MG63 (cell line): Measurements from ENCODE around the gene ZNF185. TPM values are rescaled to one million over a fixed set of nuclear protein-coding genes. Genes with fewer than 3 reads are reported as not detected.
A peak's percentile ranks its signal among the peaks of the same experiment; 100 is the strongest.

ENCODE experiments used
- DNase-seq: peaks from one replicate; pipeline ENCODE4 v3.0.0-alpha.2; 2020
- H3K27me3 ChIP-seq: fragments of 250-450 bp; sonication (Bioruptor Pico); 2 replicates; pipeline ENCODE4 v1.5.1; 2020; ENCODE audit warnings: mild to moderate bottlenecking, moderate library complexity
- H3K36me3 ChIP-seq: fragments of 250-450 bp; sonication (Bioruptor Pico); 2 replicates; pipeline ENCODE4 v1.5.1; 2020; ENCODE audit warnings: mild to moderate bottlenecking, moderate library complexity
- H3K4me3 ChIP-seq: fragments of 250-450 bp; sonication (Bioruptor Pico); 2 replicates; pipeline ENCODE4 v1.5.1; 2020; ENCODE audit warnings: mild to moderate bottlenecking, moderate library complexity
- H3K9me3 ChIP-seq: fragments of 250-450 bp; sonication (Bioruptor Pico); 2 replicates; pipeline ENCODE4 v1.5.1; 2020; ENCODE audit warnings: mild to moderate bottlenecking, moderate library complexity
- total RNA-seq: library from RNA; depleted of rRNA; stranded (reverse); fragments of >200 nt; shearing (Covaris generic); gene quantifications from 2 replicates; pipeline ENCODE4 v1.2.3, GENCODE V29; 2014; ENCODE audit warnings: low replicate concordance; rRNA removed

ZNF185 gene
- total RNA-seq, 1 experiment from 2014 or later, result 0.63 TPM

DNA sequence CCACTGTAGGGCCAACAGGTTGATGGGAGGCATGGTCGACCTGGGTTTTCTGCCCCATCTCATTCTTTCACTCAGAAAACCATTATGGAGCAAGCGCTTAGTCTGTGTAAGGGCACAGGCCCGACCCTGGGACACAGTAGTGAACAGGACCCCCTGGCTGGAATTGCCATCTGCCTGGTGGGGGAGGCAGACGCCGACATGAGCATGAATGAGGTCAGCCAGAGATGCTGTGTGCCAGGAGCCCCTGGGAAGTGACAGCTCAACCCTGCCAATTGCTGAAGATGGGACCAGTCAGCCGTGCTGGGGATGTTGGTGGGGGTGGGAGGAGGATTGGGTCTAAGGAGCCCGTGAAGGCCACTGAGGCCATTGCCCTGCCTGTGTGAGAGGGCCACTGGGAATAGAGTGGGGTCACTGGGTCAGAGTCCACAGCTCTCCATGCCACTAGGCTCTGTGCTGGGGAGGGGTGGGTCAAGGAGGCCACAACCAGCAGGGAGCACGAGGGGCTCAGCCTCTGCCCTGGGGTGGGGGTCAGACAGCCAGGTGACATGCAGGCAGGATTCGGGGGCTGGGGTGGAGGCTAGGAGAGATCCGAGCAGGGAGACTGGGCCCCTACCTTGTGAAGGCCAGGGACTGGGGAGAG lies 31.0 kb downstream of the ZNF185 start:
- DNase-seq, result no peak
- Histone ChIP-seq H3K4me3 (no peak overlapping the region), H3K36me3 (no peaks in the 10 kb centered on the region), H3K9me3 (no peaks in the 10 kb centered on the region), H3K27me3 (no peaks in the 10 kb centered on the region)

GRCh38 chrX:152929898-152930297 lies 32.0 kb downstream of the ZNF185 start:
- H3K9me3 ChIP-seq, result no peaks in the 10 kb centered on the region
- no peak for DNase-seq
- H3K27me3 ChIP-seq, result no peaks in the 10 kb centered on the region
- no peaks in the 10 kb centered on the region for H3K36me3 ChIP-seq
- H3K4me3 ChIP-seq, result no peak overlapping the region

DNA sequence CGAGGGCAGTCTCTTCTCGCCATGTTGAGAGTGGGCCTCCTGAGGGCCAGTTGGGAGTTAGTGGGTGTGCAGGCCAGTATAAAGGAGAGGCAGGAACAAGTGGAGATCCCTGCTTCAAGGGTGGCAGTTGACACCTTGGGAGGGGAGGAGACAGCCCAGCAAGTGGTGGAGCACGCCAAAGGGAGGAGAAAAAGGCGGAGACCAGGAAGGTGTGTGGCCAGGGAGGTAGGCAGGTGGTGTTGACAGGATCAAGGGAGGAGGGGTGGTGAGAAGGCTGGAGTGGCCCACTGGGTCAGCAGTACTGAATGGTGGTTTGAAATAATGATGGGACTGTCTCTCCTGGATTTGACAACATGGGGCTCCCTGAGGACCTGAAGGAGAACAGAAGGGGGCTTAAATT lies 32.6 kb downstream of the ZNF185 start:
- no peaks in the 10 kb centered on the region for H3K36me3 ChIP-seq
- H3K27me3 ChIP-seq, result no peaks in the 10 kb centered on the region
- no peaks in the 10 kb centered on the region for H3K9me3 ChIP-seq
- no peak overlapping the region for H3K4me3 ChIP-seq
- DNase-seq, result no peak

DNA sequence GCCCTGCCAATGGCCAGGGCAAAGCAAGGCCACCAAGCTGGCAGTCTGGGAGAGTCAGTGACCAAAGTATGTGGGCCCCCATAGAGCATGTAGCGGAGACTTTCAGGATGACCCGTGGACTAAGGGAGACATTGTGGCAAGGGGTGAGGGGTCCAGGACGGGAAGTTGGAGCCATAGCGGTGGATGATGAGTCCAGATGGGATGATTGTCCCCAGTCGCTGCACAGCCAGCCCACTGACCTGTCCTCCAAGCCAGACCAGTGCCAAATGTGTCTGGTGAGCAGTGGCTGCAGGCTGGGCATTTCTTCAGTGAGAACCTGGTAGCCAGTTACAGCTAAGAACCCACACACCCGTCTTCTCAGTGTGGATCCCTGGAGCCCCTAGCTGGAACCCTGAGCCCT lies 34.3 kb downstream of the ZNF185 start:
- H3K27me3 ChIP-seq, result no peaks in the 10 kb centered on the region
- H3K4me3 ChIP-seq, result no peak overlapping the region
- no peak for DNase-seq
- H3K9me3 ChIP-seq, result no peaks in the 10 kb centered on the region
- no peaks in the 10 kb centered on the region for H3K36me3 ChIP-seq

- no peak for DNase-seq
- Histone ChIP-seq H3K4me3 (no peak overlapping the region), H3K9me3 (no peaks in the 10 kb centered on the region), H3K27me3 (no peaks in the 10 kb centered on the region), H3K36me3 (no peaks in the 10 kb centered on the region)
These were observed 34.8 kb downstream of the ZNF185 start for GRCh38 chrX:152932598-152933175.

GRCh38 chrX:152936306-152936705 lies 38.4 kb downstream of the ZNF185 start:
- no peak for DNase-seq
- Histone ChIP-seq H3K27me3 (no peaks in the 10 kb centered on the region), H3K9me3 (no peaks in the 10 kb centered on the region), H3K36me3 (no peaks in the 10 kb centered on the region), H3K4me3 (no peak overlapping the region)

- Histone ChIP-seq H3K4me3 (no peak overlapping the region), H3K9me3 (no peaks in the 10 kb centered on the region), H3K36me3 (no peaks in the 10 kb centered on the region), H3K27me3 (no peaks in the 10 kb centered on the region)
- no peak for DNase-seq
These were observed 39.4 kb downstream of the ZNF185 start for GRCh38 chrX:152937236-152937635.

DNA sequence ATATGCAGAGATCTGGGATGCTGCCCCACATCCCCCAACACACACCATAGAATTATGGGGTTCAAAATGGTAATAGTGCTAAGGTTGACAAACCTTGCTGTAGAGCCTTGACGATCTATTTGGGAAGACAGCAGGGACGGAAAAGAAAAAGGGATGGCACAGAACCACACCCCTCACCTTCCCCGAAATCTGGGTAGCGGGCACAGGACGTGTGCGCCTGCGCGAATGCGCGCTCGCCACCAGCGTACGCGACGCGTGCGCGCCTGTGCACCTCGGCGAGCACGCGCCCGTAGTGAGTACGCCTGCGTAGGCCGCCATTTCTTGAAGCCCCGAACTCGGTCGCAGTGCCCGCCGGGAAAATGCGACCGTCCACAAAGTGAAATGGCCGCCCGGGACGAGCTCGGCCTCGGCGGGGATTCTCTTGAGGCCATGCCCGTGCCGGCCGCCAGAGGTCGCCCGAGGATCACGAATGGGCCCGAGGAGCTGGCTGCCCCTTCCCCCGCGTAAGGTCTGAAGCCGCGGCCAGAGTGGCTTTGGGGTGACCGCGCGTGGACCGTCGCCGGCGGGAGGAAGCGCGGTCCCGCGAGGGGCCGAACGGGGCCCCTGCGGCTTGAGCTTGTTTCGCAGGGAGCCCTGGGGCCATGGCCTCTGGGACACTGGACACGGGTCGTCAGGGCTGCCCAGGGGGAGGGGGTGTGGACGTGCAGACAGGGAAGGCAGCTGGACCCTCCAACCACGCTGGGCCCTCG lies 43.6 kb downstream of the ZNF185 start:
- peak; percentile 88 for DNase-seq
- Histone ChIP-seq H3K9me3 (no peaks in the 10 kb centered on the region), H3K4me3 (peak overlapping the region; percentile 65), H3K36me3 (no peaks in the 10 kb centered on the region), H3K27me3 (no peaks in the 10 kb centered on the region)

DNA sequence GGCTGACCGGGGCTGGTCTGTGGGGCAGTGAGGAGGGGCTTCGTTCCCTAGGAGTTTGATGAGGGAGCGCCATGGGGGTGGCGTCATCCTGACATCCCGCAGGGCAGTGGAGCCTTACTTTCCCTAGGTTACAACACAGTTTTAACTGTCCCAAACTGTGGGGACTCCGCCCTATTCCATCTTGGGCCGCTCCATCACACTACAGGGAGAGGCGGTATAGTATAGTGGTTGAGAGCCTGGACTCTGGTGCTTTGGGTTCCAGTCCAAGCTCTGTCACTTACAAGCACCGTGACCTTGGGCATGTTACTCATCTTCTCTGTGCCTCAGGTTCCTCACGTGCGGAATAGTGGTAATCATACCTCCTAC lies 44.2 kb downstream of the ZNF185 start:
- DNase-seq, result peak; percentile 18
- Histone ChIP-seq H3K4me3 (peak overlapping the region; percentile 65), H3K36me3 (no peaks in the 10 kb centered on the region), H3K27me3 (no peaks in the 10 kb centered on the region), H3K9me3 (no peaks in the 10 kb centered on the region)

- no peak for DNase-seq
- no peaks in the 10 kb centered on the region for H3K36me3 ChIP-seq
- no peak overlapping the region for H3K4me3 ChIP-seq
These were observed 46.0 kb downstream of the ZNF185 start for GRCh38 chrX:152943826-152944225.

DNA sequence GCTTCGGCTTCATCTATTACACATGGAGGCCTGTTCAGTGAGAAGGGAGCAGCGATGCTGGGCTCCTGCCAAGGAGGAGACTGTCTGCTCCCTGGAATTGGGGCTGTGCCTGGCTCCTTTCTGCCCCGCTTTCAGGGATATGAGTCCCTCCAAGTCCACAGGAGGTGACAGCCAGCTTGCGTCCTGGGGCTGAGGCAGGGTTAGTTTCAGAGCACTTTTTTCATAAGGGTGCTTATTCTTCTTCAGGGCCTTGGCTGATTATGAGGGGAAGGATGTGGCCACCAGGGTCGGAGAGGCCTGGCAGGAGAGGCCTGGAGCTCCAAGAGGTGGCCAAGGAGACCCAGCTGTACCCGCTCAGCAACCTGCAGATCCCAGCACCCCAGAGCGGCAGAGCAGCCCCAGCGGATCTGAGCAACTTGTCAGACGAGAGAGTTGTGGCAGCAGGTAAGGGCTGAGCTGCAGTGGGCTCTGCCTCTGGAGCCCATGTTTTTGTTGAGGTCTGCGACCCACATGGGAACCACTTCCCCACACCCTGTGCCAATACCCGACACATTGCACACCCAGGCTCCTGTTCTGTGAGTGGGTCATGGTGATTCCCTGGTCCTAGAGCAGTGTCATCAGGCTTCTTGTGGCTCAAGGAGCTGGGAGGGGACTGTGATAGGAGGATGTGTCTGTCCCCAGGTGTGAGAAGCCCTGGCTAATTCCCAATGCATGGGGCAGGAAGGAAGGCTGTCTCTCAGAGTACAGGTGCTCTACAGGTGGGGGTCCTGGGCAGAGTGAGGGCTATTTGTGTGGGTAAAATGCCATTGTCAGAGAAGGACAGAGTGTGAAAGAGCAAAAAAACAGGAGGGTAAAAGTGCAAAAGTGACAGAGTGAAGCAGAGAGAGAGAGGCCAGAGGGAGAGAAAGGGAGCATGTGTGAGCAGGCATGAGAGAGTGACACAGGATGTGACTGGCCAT lies 47.4 kb downstream of the ZNF185 start:
- Histone ChIP-seq H3K9me3 (no peaks in the 10 kb centered on the region), H3K36me3 (no peaks in the 10 kb centered on the region)

More at GRCh38 chrX:152943826-152944225, 46.0 kb downstream of the ZNF185 start:
- Histone ChIP-seq H3K27me3 (no peaks in the 10 kb centered on the region), H3K9me3 (no peaks in the 10 kb centered on the region)

DNA sequence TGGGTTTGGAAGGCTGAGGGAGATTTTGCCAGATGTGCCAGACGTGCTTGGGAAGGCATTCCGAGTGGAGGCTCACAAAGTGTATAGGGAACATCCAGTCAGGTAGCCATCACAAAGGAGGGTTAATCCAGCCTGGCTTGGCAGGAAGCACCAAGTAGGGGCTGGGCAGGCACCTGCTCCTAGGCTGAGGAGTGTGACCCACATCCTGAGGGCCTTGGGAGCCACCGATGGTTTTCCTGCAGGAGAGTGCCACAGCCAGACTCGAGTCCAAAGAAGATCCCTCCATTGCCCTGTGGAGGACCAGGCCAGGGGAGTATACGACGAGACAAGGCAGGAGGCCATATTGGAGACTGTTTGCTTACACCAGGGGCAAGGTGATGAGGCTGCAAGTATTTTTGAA lies 48.8 kb downstream of the ZNF185 start:
- no peaks in the 10 kb centered on the region for H3K36me3 ChIP-seq
- H3K4me3 ChIP-seq, result no peak overlapping the region
- H3K27me3 ChIP-seq, result no peaks in the 10 kb centered on the region
- H3K9me3 ChIP-seq, result no peaks in the 10 kb centered on the region
- no peak for DNase-seq

More for the DNA sequence above, 47.4 kb downstream of the ZNF185 start:
- no peaks in the 10 kb centered on the region for H3K27me3 ChIP-seq
- DNase-seq, result no peak
- no peak overlapping the region for H3K4me3 ChIP-seq

Other genes with a start within 250 kb of the ZNF185 start
- not detected in 2 replicates for gene MAGEA3, start 199.3 kb upstream of the ZNF185 start, total RNA-seq
- gene CSAG2, start 188.8 kb upstream of the ZNF185 start, total RNA-seq, result not detected in 2 replicates
- not detected in 2 replicates for gene MAGEA2B, start 183.4 kb upstream of the ZNF185 start, total RNA-seq
- not detected in 2 replicates for gene CSAG1, start 164.3 kb upstream of the ZNF185 start, total RNA-seq
- not detected in 2 replicates for gene MAGEA12, start 164.3 kb upstream of the ZNF185 start, total RNA-seq
- gene MAGEA2, start 144.2 kb upstream of the ZNF185 start, total RNA-seq, result not detected in 2 replicates
- gene CSAG3, start 138.8 kb upstream of the ZNF185 start, total RNA-seq, result not detected in 2 replicates
- gene MAGEA6, start 128.4 kb upstream of the ZNF185 start, total RNA-seq, result not detected in 2 replicates
- 45.3 and 73.4 TPM in 2 replicates for gene CETN2, start 67.3 kb upstream of the ZNF185 start, total RNA-seq
- 32.3 and 40.9 TPM in 2 replicates for gene NSDHL, start 67.0 kb upstream of the ZNF185 start, total RNA-seq
- not detected in 2 replicates for gene PNMA5, start 96.0 kb downstream of the ZNF185 start, total RNA-seq
- 0.40 TPM in 1 of 2 replicates, not detected in the other for gene PNMA3, start 158.4 kb downstream of the ZNF185 start, total RNA-seq
- 0.39 and 1.0 TPM in 2 replicates for gene PNMA6A, start 174.4 kb downstream of the ZNF185 start, total RNA-seq